GM18505 (cell line): ENCODE data around the gene SVIL.

Experiments used
- ATAC-seq: cut with Tn5 transposase; IDR thresholded peaks from one replicate; pipeline ENCODE4 v1.9.1; 2021; ENCODE audit not compliant: unreplicated experiment
- POLR2A ChIP-seq: IDR thresholded peaks from 4 replicates; pipeline ENCODE4 v1.6.1; 2011; ENCODE audit warnings: borderline replicate concordance; ENCODE audit not compliant: insufficient read depth, insufficient read length; ENCODE audit errors: extremely low read depth

SVIL gene, protein sequence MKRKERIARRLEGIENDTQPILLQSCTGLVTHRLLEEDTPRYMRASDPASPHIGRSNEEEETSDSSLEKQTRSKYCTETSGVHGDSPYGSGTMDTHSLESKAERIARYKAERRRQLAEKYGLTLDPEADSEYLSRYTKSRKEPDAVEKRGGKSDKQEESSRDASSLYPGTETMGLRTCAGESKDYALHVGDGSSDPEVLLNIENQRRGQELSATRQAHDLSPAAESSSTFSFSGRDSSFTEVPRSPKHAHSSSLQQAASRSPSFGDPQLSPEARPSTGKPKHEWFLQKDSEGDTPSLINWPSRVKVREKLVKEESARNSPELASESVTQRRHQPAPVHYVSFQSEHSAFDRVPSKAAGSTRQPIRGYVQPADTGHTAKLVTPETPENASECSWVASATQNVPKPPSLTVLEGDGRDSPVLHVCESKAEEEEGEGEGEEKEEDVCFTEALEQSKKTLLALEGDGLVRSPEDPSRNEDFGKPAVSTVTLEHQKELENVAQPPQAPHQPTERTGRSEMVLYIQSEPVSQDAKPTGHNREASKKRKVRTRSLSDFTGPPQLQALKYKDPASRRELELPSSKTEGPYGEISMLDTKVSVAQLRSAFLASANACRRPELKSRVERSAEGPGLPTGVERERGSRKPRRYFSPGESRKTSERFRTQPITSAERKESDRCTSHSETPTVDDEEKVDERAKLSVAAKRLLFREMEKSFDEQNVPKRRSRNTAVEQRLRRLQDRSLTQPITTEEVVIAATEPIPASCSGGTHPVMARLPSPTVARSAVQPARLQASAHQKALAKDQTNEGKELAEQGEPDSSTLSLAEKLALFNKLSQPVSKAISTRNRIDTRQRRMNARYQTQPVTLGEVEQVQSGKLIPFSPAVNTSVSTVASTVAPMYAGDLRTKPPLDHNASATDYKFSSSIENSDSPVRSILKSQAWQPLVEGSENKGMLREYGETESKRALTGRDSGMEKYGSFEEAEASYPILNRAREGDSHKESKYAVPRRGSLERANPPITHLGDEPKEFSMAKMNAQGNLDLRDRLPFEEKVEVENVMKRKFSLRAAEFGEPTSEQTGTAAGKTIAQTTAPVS (N-terminal part only)

DNA sequence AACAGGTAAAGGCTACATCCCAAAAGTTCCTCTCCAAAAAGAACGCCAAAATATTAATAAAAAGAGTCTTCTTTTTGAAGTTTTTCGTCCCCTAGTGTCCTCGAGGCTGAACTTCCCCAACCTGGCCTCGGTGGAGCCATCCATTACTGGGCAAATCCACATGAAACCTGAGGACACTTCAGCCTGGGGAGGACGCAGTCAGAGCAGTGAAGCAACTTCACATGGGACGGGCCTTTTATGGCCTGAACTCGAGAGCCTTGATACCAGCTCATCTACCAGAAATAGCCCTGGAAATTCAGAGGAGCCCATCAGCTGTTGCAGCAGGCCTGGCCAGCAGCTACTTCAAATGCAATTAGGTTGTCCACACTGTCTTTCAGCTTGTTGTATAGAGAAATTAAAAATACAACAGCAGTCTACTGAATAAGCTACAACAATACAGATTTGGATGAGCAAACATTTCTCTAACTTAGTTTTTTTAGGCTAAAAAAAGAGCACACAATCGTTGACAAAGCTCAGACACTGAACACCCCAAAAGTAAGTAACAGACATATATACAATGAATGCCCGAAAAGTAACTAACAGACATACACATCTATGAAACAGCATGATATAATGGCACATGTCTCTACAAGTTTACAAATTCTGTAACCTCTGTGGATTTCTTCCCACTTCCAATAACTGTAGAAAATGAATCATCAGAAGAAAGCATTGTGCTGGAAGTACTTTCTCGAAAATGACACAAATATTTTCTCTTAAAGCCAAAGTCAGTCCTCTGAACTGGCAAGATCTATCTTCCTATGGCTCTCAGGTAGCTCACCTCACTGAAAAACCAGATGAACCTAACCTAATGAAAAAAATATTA is at the start of gene SVIL:
Gene SVIL (minus strand): TSS at position 208 of the 862 bp plus-strand sequence. CDS start 79,913 bp downstream, outside the sequence.
- ATAC-seq, result no peak
- TF ChIP-seq POLR2A, result no peak

DNA sequence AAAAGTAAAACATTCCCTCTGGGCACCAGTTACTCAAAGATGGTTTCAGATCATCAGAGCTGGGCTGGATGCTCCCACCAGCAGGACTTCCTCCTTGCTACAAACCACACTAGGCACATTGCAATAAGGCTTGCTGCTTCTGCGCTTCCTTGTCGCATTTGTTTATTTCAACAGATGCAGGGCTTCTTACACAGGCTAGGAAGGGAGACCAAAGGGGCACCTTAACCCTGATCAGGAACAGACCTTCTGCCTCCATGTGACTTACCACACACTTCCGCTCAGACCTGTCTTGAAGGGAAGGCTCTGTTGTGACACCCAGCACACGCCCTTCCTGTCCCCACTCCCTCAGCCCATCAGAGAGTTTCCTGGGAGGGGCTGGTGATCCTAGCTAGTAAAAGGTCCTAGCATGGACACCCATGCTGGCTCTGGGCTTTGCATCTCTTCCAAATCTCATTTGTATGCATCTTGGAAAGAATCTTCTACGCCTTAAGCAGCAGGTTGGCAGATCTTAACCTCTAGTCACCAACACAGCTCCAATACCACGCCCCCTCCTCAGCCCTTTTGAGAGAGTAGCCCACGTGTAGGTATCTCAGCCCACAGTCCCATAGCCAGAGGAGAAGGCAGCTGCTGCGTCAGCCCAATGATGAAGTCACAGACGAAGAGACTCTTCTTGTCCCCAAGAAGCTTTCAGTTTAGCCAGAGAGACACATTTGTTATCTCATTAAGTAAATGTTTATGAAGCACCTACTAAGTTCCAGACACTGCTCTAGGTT is 47.1 kb upstream of the SVIL start:
- TF ChIP-seq POLR2A, result no peak
- no peak for ATAC-seq

DNA sequence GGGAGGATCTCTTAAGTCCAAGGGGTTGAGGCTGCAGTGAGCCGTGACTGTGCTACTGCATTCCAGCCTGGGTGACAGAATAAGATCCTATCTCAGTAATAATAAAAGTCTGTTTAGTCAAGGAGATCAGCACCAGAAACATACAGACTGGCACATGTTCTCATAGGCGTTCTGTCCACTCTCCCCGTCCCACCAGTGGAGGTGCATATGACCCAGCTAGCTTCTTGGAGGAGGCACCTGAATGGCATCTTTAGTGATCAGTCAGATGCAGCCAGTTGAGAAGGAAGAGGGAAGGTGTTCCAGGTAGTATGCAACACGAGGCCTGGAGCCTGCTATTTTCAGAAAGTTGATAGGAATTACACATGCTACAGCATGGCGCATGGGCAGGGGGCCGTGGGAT is 45.3 kb upstream of the SVIL start:
- TF ChIP-seq POLR2A, result no peak
- ATAC-seq, result no peak

DNA sequence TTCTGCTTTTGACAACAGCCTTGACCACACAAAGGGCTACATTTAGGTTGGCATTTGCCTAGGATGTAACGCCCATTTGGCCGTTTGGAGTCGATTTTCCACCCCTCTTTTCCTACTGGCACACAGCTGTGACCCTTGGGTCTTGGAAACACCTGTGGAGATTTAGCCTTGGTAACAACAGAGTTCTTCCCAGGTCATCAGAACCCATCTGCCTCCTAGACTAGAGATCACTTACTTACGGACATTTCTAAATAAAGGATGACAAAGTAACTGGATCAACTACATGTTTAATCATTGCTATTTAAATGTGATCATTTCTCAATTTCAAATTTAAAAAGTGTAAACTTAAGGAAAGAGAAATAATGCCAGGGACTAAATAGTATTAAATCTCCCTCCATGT is 42.0 kb upstream of the SVIL start:
- no peak for TF ChIP-seq POLR2A
- ATAC-seq, result no peak

DNA sequence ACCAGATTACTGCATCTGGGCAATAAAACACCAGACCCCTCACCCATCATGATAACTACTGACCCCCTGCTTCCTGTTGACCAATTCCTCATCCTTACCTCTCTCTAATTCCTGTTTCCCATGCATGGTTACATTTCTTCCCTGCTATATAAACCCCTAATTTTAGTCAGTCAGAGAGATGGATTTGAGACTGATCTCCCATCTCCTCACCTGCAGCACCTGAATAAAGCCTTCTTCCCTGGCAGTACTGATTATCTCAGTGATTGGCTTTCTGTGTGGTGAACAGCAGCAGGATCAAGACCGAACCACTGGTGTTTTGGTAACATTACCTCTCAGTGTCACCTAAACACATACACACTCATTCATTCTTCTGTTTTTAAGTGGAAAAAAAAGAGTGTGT is 41.2 kb upstream of the SVIL start:
- ATAC-seq, result no peak
- no peak for TF ChIP-seq POLR2A

DNA sequence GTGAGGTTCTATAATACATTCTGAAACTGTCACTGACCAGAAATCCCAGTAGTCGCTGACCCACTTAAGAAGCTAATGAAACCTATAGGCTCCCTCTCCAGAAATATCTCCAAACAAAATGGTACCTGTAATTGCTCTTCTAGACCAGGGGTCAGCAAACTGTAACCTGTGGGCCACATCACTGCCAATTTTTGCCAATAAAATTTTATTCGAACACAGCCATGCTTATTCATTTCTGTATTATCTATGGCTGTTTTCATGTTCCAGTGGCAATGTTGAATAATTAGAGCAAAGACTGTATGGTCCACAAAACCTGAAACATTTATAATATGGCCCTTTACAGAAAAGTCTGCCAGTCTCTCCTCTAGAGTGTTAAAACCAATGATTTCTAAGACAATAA is 37.2 kb upstream of the SVIL start:
- no peak for ATAC-seq
- no peak for TF ChIP-seq POLR2A

DNA sequence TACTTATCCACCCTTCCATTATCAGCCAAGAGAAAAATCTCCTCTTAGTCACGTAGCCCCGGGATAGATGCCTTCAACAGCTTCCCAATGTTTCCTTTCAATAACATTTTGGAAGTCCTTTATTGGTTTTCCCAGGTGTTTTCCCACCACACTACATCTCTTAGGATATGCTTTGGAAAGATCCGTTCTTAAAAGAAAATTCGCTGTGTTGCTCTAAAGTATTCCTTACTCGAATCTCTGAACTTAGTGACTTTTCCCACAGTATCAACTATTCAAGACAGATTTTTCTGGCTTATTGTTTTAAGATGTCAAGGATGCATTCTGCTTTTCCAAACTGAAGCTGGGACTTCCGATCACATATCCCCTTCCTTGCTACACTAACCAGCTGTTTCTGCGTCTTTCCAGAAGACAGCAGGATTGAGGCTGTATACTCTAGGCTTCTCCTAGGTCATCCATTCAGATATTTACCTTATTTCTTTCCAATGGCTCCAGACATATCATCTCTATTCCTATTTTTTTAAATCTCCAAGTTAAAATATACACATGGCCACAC is 36.5 kb upstream of the SVIL start:
- TF ChIP-seq POLR2A, result no peak
- no peak for ATAC-seq

DNA sequence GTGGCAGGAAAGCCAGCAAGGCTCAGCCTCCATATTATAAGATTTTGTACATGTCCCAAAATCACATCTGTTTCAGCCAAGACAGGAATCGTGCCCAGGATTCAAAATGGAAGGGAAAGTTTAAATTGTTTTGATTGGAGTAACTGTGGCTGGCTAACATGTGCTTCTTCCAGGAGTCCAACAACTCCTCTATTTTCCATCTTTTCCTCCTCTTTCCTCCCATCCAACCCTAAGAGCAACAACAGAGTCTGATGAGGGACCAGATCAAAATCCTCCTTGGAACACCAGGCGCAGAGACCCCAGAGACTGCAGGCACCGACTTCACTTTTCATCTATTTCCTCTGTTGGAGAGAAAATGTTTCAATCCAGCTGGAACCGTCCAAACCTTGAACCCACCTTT is 36.0 kb upstream of the SVIL start:
- TF ChIP-seq POLR2A, result no peak
- ATAC-seq, result no peak

DNA sequence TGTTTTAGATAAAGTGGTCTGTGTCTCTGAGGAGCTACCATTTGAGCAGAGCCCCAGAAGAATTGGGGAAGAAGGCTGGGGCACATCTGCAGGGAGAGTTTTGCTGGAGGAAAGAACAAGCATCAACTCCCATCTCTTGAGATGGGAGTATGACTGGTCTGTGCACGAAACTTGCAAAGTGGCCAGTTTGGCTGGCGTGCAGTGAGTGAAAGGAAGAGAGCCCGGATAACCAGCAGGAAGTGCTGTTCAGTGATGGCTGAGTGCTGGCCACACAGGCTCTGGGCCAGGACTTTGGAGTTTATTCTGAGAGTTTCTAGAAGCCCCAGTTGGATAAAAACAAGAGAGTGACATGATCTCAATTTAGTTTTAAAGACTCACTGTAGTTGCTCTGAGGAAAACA is 34.4 kb upstream of the SVIL start:
- ATAC-seq, result no peak
- no peak for TF ChIP-seq POLR2A

DNA sequence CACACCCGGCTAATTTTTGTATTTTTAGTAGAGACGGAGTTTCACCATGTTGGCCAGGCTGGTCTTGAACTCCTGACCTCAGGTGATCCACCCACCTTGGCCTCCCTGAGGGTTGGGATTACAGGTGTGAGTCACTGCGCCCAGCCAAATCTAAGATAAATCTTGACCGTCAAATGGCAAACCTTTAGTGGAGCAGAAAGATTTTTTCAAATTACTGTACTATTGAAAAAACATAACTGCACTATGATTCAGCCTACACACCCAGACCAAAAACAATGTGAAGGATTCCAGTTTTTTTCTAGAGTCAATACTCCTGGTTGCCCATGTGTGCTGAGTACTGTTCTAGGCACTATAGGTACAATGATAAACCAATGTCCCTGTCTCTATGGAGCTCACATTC is 33.9 kb upstream of the SVIL start:
- ATAC-seq, result no peak
- no peak for TF ChIP-seq POLR2A

DNA sequence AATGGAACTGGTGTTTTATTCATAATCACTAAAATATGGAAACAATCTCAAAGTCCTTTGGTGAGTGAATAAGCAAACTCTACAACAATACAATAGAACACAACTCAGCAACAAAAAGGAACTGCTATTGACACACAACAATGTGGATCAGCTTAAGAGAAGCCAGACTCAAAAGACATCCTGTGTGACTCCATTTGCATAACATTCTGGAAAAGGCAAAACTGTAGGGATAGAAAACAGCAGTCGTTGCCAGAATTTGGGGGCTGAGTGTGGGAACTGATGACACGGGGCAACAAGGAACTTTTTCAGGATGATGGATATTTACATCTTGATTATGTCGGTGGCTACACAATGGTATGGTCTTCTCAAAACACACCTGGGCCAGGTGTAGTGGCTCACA is 32.4 kb upstream of the SVIL start:
- TF ChIP-seq POLR2A, result no peak
- no peak for ATAC-seq

DNA sequence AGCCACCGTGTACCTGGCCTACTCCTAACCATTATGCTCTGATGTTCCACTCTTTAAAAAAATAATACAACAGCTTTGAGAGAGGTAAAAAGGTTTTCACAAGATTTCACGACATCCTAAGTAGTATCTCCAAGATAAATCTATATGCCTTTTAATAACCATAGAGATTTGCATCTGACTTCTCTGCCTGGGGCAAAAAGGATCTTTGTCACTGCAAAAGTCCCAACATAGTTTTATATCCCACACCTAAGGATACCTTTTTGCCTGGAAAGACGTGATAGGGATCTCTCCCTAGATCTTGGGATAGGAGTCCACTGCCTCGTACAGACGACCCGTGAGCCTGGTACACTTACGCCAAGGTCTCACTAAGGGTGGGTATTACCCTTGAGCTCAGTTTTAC is 31.4 kb upstream of the SVIL start:
- ATAC-seq, result no peak
- TF ChIP-seq POLR2A, result no peak
